Glomerular visceral epithelial cell (primary cell): Measurements from ENCODE around the gene MGLL.
"Not testable (repeated sequence)": the region's sequence is repeated elsewhere in the genome, so short reads cannot be mapped to it uniquely, and the experiment has no call there.

Source experiments
- DNase-seq: peaks from one replicate; pipeline ENCODE4 v3.0.0-alpha.2; 2016; ENCODE audit errors: extremely low spot score

Gene MGLL

GRCh38 chr3:127690823-127691452 lies 131.4 kb downstream of the MGLL start:
- DNase-seq = peak; percentile 74

GRCh38 chr3:127690106-127690505 lies 132.2 kb downstream of the MGLL start:
- peak; percentile 47 for DNase-seq

GRCh38 chr3:127689266-127689860 lies 133.0 kb downstream of the MGLL start:
- no peak for DNase-seq

- DNase-seq = no peak
These were observed 133.7 kb downstream of the MGLL start for GRCh38 chr3:127688416-127689265.

GRCh38 chr3:127688022-127688415 lies 134.3 kb downstream of the MGLL start:
- no peak for DNase-seq

- DNase-seq = no peak
These were observed 135.0 kb downstream of the MGLL start for GRCh38 chr3:127687228-127687737.

- no peak for DNase-seq
These were observed 135.8 kb downstream of the MGLL start for GRCh38 chr3:127686512-127686894.

- no peak for DNase-seq
These were observed 136.4 kb downstream of the MGLL start for GRCh38 chr3:127685708-127686511.

- no peak for DNase-seq
These were observed 137.2 kb downstream of the MGLL start for GRCh38 chr3:127684871-127685707.

GRCh38 chr3:127682561-127682960 lies 139.8 kb downstream of the MGLL start:
- DNase-seq = no peak

- not testable (repeated sequence) for DNase-seq
These were observed 140.2 kb downstream of the MGLL start for GRCh38 chr3:127682175-127682554.

GRCh38 chr3:127680798-127681221 lies 141.5 kb downstream of the MGLL start:
- no peak for DNase-seq

GRCh38 chr3:127680146-127680661 lies 142.1 kb downstream of the MGLL start:
- DNase-seq = no peak

GRCh38 chr3:127679534-127680145 lies 142.7 kb downstream of the MGLL start:
- DNase-seq = no peak

GRCh38 chr3:127678611-127679533 lies 143.4 kb downstream of the MGLL start:
- DNase-seq = no peak

GRCh38 chr3:127678315-127678599 lies 144.1 kb downstream of the MGLL start:
- DNase-seq = no peak

- DNase-seq = no peak
These were observed 144.6 kb downstream of the MGLL start for GRCh38 chr3:127677541-127678314.

GRCh38 chr3:127676921-127677351 lies 145.4 kb downstream of the MGLL start:
- no peak for DNase-seq

GRCh38 chr3:127676456-127676855 lies 145.9 kb downstream of the MGLL start:
- DNase-seq = no peak
